Activated B cell treated with CpG ODN at 0.5 μM for 24 hours (primary cell): ENCODE results near the gene TAAR2. TPM values are rescaled to one million over a fixed set of nuclear protein-coding genes. Genes with fewer than 3 reads are reported as not detected.

Experiments
- ATAC-seq: fragments of 200-7000 bp; cut with Tn5 transposase; one replicate; pipeline ENCODE4 v1.10.0; 2021; ENCODE audit warnings: low read depth, mild to moderate bottlenecking, moderate library complexity
- CTCF ChIA-PET: fragments of 350-600 bp; sonication (Branson Sonifier 250); formaldehyde crosslinking; loops from one replicate; lab custom pipeline; 2021; ENCODE audit warnings: antibody characterized with exemption; lab: Charles Lee
- POLR2A ChIA-PET: fragments of 350-600 bp; sonication (Branson Sonifier 250); formaldehyde crosslinking; loops from one replicate; lab custom pipeline; 2021; ENCODE audit warnings: antibody characterized with exemption; lab: Charles Lee
- DNase-seq: peaks from one replicate; pipeline ENCODE4 v3.0.0; 2022
- H3K27ac Mint-ChIP-seq: one replicate; pipeline ENCODE4 v1.8.0; 2020; ENCODE audit warnings: mixed read lengths
- H3K27me3 Mint-ChIP-seq: one replicate; pipeline ENCODE4 v1.8.0; 2021; ENCODE audit warnings: mixed read lengths
- H3K36me3 Mint-ChIP-seq: one replicate; pipeline ENCODE4 v1.8.0; 2021; ENCODE audit warnings: low read depth, mixed read lengths
- H3K4me1 Mint-ChIP-seq: one replicate; pipeline ENCODE4 v1.8.0; 2021; ENCODE audit warnings: mixed read lengths
- H3K4me3 Mint-ChIP-seq: one replicate; pipeline ENCODE4 v1.8.0; 2020; ENCODE audit warnings: mild to moderate bottlenecking, mixed read lengths
- H3K9me3 Mint-ChIP-seq: one replicate; pipeline ENCODE4 v1.8.0; 2020; ENCODE audit warnings: mixed read lengths
- CTCF ChIP-seq: fragments of 200-600 bp; IDR thresholded peaks from one replicate; pipeline ENCODE4 v1.8.0; 2022; ENCODE audit warnings: antibody characterized with exemption, mild to moderate bottlenecking
- intact Hi-C: fragments of 100-400 bp; cut with micrococcal nuclease; formaldehyde crosslinking; loops from one replicate; pipeline ENCODE4 v1.15.1; 2024
- total RNA-seq: library from RNA; stranded (reverse); gene quantifications from 2 replicates; pipeline ENCODE4 v1.2.3, GENCODE V29; 2022

TAAR2 gene
- not detected in 2 replicates for total RNA-seq

DNA sequence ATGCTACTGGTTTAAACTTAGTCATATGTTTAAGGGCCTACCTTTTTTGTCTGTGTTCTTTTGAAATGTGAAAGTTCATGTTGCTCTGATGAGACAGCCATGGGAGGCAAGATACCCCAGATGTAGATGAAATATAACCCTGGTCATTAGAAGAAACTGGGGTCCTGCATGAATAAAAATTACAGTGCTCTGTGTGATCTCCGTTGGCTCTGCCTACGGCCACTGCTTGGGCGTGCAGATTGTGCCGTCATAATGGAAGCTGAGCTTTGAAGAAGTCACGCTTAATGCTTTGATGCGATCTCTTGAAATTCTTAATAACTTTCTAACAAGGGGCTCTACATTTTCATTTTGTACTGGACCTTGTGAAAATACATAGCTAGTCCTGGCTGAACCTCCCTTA, at the start of gene TAAR2:
Gene TAAR2 (minus strand): TSS at position 101 of the 400 bp plus-strand sequence. CDS start 0 bp downstream, at position 101.
- no peak for ATAC-seq

GRCh38 chr6:132673376-132674094, 49.5 kb upstream of the TAAR2 start:
- DNase-seq: no peak
- H3K27ac Mint-ChIP-seq: no peak overlapping the region
- no peaks in the 10 kb centered on the region for H3K27me3 Mint-ChIP-seq
- H3K36me3 Mint-ChIP-seq: no peaks in the 10 kb centered on the region
- POLR2A ChIA-PET: no interaction called here
- no peak for TF ChIP-seq CTCF
- H3K4me3 Mint-ChIP-seq: no peak overlapping the region
- intact Hi-C loops: no loop called here
- no peaks in the 10 kb centered on the region for H3K9me3 Mint-ChIP-seq
- ATAC-seq: no peak
- CTCF ChIA-PET: interaction anchor here (1.5 to 1.7 kb wide), 2 partner anchors 93 to 289 kb away, joined by 3 to 4 read pairs; no protein-coding TSS in a partner anchor
- H3K4me1 Mint-ChIP-seq: peaks cover 5% of the 10 kb centered on the region

More for the DNA sequence above, at the start of gene TAAR2:
- ChIA-PET POLR2A (no interaction called here), CTCF (no interaction called here)
- Mint-ChIP-seq H3K27ac (no peak within 1 kb of the TSS), H3K36me3 (no peaks in the 10 kb centered on the region), H3K9me3 (peaks cover 3% of the 10 kb centered on the region), H3K27me3 (peaks cover 19% of the 10 kb centered on the region), H3K4me3 (no peak within 1 kb of the TSS), H3K4me1 (no peaks in the 10 kb centered on the region)
- DNase-seq: no peak
- intact Hi-C loops: no loop called here
- no peak for TF ChIP-seq CTCF

DNA sequence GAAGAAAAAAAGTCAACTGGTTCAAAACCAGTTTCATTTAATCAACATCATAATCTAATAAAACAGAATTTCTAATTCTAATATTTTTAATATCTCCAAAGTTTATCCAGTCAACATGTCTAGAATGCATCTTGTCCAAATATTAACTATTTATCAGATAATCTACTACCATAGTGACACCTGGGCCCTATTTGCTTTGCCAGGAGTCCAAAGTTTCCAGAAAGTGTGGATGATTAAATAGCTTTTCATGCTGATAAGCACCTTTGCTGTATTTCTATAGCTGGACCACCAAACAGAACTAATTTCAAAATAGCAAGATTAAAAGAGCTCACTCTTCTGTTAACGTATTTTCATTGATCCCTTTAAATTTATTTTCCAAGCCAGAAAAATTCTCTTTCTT, 47.2 kb upstream of the TAAR2 start:
- no peak overlapping the region for H3K27ac Mint-ChIP-seq
- no peak overlapping the region for H3K4me3 Mint-ChIP-seq
- CTCF ChIA-PET: interaction anchor here (0.7 to 7.0 kb wide), 7 partner anchors 11 to 391 kb away, joined by 3 to 126 read pairs (median 4); partner anchors contain the start of gene SLC18B1
- TF ChIP-seq CTCF: no peak
- intact Hi-C loops: no loop called here
- H3K36me3 Mint-ChIP-seq: no peaks in the 10 kb centered on the region
- POLR2A ChIA-PET: no interaction called here
- no peaks in the 10 kb centered on the region for H3K9me3 Mint-ChIP-seq
- ATAC-seq: no peak
- peaks cover 5% of the 10 kb centered on the region for H3K4me1 Mint-ChIP-seq
- no peaks in the 10 kb centered on the region for H3K27me3 Mint-ChIP-seq
- DNase-seq: no peak

GRCh38 chr6:132669690-132670291, 45.7 kb upstream of the TAAR2 start:
- peak; percentile 49 for TF ChIP-seq CTCF
- Mint-ChIP-seq H3K27ac (no peak overlapping the region), H3K27me3 (no peaks in the 10 kb centered on the region), H3K4me1 (peaks cover 5% of the 10 kb centered on the region), H3K4me3 (peak overlapping the region; percentile 55), H3K9me3 (peaks cover 1% of the 10 kb centered on the region), H3K36me3 (no peaks in the 10 kb centered on the region)
- intact Hi-C loops: loop anchor here (1.0 to 10.0 kb wide), 10 partner anchors 99 to 1428 kb away; no protein-coding TSS in a partner anchor
- POLR2A ChIA-PET: interaction anchor here (0.5 to 2.1 kb wide), 10 partner anchors 81 to 291 kb away, joined by 3 to 8 read pairs (median 4); partner anchors contain the start of gene RPS12
- CTCF ChIA-PET: interaction anchor here (0.7 to 7.0 kb wide), 25 partner anchors 9 to 1422 kb away, joined by 3 to 126 read pairs (median 4); partner anchors contain the start of genes RPS12, SLC18B1, VNN1 and VNN2
- ATAC-seq: peak; percentile 68
- DNase-seq: no peak

DNA sequence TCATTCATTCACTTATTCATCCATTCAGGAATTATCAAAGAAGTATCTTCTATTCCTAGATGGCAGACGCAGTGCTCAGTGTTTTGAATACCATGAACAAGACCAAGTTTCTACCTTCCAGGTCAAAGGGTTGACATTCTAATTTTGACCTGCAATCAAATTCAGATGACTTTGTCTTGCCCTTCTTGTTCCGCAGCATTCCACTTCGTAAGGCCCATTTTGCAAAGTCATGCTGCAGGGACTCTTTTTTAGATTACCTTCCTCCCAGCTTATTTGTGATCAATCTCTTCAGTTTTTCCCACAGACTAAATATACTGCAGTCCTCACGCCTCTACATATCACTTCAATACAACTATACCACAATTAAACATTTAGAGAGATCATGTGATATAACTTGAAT, 42.0 kb upstream of the TAAR2 start:
- DNase-seq (no peak), ATAC-seq (no peak)
- H3K4me1 Mint-ChIP-seq: peaks cover 5% of the 10 kb centered on the region
- H3K36me3 Mint-ChIP-seq: no peaks in the 10 kb centered on the region
- intact Hi-C loops: loop anchor here (5.0 to 10.0 kb wide), 5 partner anchors 391 to 1431 kb away; no protein-coding TSS in a partner anchor
- H3K9me3 Mint-ChIP-seq: peaks cover 5% of the 10 kb centered on the region
- ChIA-PET CTCF (interaction anchor here (1.4 to 7.0 kb wide), 3 partner anchors 14 to 159 kb away, joined by 3 to 126 read pairs (median 4); no protein-coding TSS in a partner anchor), POLR2A (interaction anchor here (1.1 kb wide), 1 partner anchor 150 kb away, joined by 3 read pairs; no protein-coding TSS in a partner anchor)
- TF ChIP-seq CTCF: no peak
- no peaks in the 10 kb centered on the region for H3K27me3 Mint-ChIP-seq
- no peak overlapping the region for H3K4me3 Mint-ChIP-seq
- H3K27ac Mint-ChIP-seq: no peak overlapping the region
